Superior temporal gyrus (tissue), 1 donor: Measurements from ENCODE around the gene EPHB3.
A peak's percentile ranks its signal among the peaks of the same experiment; 100 is the strongest.

Experiments
- DNase-seq: peaks from one replicate; pipeline ENCODE4 v3.0.0-alpha.2; 2016; ENCODE audit errors: extremely low spot score

The EPHB3 gene

GRCh38 chr3:184543843-184544512 lies 17.6 kb upstream of the EPHB3 start:
- peak; percentile 95 for DNase-seq

DNA sequence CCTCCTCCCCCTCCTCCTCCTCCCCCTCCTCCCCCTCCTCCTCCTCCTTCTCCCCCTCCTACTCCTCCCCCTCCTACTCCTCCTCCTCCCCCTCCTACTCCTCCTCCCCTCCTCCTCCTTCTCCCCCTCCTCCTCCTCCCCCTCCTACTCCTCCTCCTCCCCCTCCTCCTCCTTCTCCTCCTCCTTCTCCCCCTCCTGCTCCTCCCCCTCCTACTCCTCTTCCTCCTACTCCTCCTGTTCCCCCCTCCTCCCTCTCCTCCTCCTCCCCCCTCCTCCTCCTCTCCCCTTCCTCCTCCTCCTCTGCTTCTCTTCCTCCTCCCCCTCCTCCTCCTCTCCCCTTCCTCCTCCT lies 17.1 kb upstream of the EPHB3 start:
- no peak for DNase-seq

DNA sequence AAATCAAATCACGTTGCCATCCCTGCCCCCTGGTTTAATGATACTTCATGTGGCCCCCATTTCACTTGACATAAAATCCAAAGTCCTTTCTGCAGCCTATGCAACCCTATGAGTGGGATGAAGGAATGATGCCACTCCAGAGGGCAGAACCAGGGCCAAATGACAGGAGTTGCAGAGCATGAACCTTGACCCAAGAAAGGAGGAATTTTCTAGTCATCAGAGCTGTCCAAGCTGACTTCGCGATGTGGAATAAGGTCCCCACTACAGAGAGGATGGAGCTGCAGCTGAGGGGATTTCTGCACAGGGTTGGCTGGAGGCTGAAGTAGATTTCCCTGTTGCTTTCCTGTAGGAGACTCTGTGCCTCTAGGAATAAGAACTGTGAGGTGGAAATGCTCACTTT lies 15.8 kb upstream of the EPHB3 start:
- DNase-seq = no peak

GRCh38 chr3:184546252-184546651 lies 15.3 kb upstream of the EPHB3 start:
- DNase-seq = no peak

GRCh38 chr3:184549796-184550577 lies 11.6 kb upstream of the EPHB3 start:
- peak; percentile 62 for DNase-seq

DNA sequence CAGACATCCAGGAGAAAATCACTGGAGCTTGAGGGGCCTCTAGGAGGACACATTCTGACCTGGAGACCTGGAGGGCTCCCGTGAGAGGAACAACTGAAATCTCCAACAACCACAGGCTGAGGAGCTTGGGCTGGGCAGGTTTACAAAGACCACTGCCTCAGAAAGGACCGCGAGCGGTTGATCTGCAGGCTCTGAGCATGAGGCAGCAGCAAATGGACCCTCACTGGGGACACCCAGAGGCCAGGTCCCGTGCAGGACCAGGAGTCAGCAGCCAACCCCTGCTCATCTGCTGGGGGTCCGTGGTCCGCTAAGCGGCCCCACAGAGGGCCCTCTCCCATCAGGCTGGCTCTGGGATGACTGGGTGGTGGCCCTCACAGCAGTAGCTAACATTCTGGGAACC lies 10.5 kb upstream of the EPHB3 start:
- DNase-seq = no peak

- no peak for DNase-seq
Measured at GRCh38 chr3:184551614-184552256, 9.8 kb upstream of the EPHB3 start.

- no peak for DNase-seq
Measured at GRCh38 chr3:184552296-184552695, 9.3 kb upstream of the EPHB3 start.

DNA sequence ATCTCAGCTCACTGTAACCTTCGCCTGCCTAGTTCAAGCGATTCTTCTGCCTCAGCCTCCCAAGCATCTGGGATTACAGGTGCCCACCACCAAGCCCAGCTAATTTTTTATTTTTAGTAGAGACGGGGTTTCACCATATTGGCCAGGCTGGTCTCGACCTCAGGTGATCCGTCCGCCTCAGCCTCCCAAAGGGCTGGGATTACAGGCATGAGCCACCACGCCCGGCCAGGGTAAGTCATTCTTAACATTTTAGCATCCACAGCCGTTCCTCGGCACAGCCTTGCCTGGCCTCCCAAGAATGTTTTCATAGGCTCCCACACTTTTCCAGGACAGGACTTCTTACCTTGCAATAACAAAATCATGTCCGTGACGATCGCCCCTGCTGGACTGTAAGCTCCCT lies 8.7 kb upstream of the EPHB3 start:
- no peak for DNase-seq

DNA sequence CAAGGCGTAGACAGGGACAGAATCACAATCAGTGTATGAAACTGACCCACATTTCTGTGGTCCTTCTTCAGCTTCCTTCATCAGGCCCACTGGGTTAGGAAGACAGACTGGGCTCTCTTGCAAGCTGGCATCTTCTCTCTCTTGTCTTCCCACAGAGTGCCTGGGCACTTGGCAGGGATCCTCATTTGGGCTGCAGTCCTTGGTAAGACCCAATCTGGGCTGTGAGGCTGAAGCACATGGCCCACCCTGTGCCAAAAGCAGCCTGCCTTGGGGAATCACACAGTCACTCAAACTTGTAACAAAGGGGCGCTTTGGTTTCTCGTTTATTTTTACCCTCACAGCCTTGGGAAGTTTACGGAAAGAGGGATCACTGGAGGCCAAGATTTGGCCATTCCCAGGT lies 8.2 kb upstream of the EPHB3 start:
- peak; percentile 39 for DNase-seq

DNA sequence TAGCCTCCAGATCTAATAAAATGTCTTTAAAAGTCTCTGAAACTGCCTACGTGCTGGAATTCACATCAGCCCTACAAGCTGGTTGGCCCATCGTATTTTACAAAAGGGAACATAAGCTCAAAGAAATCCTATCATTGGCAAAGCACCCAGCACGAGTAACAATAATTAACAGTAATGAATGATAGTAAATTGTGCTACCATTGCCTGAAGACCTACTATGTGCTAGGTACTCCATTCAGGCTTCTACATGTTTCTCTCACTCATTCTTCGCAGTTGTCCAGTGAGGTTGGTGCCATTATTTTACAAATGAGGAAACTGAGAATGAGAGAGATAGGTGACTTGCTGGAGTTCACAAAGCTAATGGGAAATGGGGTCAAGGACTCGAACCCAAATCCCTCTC lies 7.1 kb upstream of the EPHB3 start:
- DNase-seq = no peak

GRCh38 chr3:184556582-184557347 lies 4.8 kb upstream of the EPHB3 start:
- peak; percentile 29 for DNase-seq

DNA sequence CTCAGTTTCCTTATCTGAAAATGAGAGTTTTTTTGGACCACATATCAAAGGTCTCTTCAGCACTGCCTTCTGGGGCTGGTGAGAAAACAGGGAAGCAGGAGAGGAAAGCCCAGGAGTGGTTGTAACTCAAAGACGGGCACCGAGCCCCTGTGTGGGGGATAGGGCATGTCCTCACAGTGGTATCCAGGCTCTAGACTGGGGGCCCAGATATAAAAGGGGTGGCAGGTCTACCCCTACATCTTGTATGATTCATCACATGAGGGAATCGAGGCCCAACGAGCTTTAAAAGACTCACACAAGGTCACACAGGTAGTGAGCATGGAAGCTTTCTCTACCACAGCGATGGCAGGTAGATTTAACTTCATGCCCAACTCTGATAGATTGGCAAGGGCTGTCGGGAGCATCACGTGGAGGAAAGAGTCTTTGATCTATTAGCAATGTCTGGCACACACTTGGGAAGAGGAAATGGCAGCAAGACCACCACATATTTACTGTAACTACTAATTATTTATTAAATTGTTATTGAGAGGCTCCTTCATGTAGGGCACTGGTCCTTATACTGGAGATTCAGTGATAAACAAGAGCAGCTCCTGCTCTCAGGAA lies 4.1 kb upstream of the EPHB3 start:
- DNase-seq = no peak

- DNase-seq = no peak
Measured at GRCh38 chr3:184558726-184559125, 2.9 kb upstream of the EPHB3 start.

- DNase-seq = no peak
Measured at GRCh38 chr3:184559336-184559735, 2.2 kb upstream of the EPHB3 start.

GRCh38 chr3:184560531-184560930 lies 1.1 kb upstream of the EPHB3 start:
- no peak for DNase-seq

- no peak for DNase-seq
Measured at GRCh38 chr3:184561913-184562877, 610 bp downstream of the EPHB3 start.

GRCh38 chr3:184562878-184563560 lies 1.4 kb downstream of the EPHB3 start:
- peak; percentile 54 for DNase-seq

DNA sequence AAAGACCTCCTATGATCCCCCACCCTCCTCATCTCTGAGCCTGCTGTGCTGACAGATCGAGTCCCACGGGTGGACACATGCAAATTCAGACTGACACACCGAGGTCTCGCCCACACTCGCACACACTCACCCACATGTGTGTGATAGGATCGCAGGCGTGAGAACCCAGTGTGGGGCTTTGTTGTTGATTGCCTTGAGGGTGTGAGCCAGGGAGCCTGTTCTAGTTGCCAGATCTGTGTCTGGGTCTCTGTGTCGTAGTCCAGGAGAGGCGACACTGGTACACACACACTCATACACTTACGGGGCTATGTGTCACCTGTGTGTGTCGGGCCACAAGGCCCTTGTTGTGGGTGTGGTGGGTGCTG lies 2.0 kb downstream of the EPHB3 start:
- DNase-seq = no peak
